22Rv1 (cell line): ENCODE data around the gene ZBTB9.

Source experiments
- CTCF ChIP-seq: fragments of 450-650 bp; IDR thresholded peaks from 2 replicates; pipeline ENCODE4 v1.5.1; 2017; ENCODE audit warnings: mild to moderate bottlenecking
- ZFX ChIP-seq: fragments of 450-650 bp; IDR thresholded peaks from 2 replicates; pipeline ENCODE4 v1.6.1; 2017; ENCODE audit warnings: antibody characterized with exemption, borderline replicate concordance

- TF ChIP-seq CTCF (no peak), ZFX (no peak)
Measured at GRCh38 chr6:33454009-33454946, at the start of gene ZBTB9.
